ENCODE results near the gene PKDREJ. TPM values are rescaled to one million over a fixed set of nuclear protein-coding genes. Genes with fewer than 3 reads are reported as not detected.

PKDREJ gene
- total RNA-seq, 1 experiment from 2014 or later: not detected

GRCh38 chr22:46290843-46291785 is 28.0 kb upstream of the PKDREJ start:
- ChIA-PET CTCF (no interaction called here), POLR2A (no interaction called here), RAD21 (ENCODE audit: low non-redundant PET in 1 of 2, low total read pairs in 2 of 2, uncharacterized antibody in 2 of 2, unreplicated experiment in 2 of 2) (no interaction called here)
- H3K9me3 ChIP-seq (ENCODE audit: control insufficient read depth in 1 of 2, insufficient read depth in 1 of 2, low read depth in 1 of 2, low read length in 2 of 2): no peaks in the 10 kb centered on the region
- no peak for DNase-seq (ENCODE audit: low read depth, low spot score)
- H3K79me2 ChIP-seq (ENCODE audit: insufficient read depth, low read length): no peaks in the 10 kb centered on the region
- H4K20me1 ChIP-seq (ENCODE audit: insufficient read depth): no peaks in the 10 kb centered on the region
- no peaks in the 10 kb centered on the region for H3K27me3 ChIP-seq (ENCODE audit: insufficient read depth, low read length)
- intact Hi-C loops (cut with micrococcal nuclease): no loop called here
- no peak overlapping the region for H3K9ac ChIP-seq (ENCODE audit: low read length)
- peaks cover 11% of the 10 kb centered on the region in 2 experiments; a peak in 3 of 4 replicates for H3K36me3 ChIP-seq (ENCODE audit: control insufficient read depth in 1 of 2, insufficient read depth in 2 of 2, low read length in 2 of 2)
- no peak overlapping the region for H3K27ac ChIP-seq (ENCODE audit: low read depth, low read length)
- ATAC-seq: no peak
- H3K4me2 ChIP-seq (ENCODE audit: low read length): no peak overlapping the region
- H2AFZ ChIP-seq (ENCODE audit: low read depth, low read length, poor library complexity, severe bottlenecking): no peak overlapping the region
- no TSS peak for BruUV-seq (replicated peaks)
- peaks cover 7 to 10% of the 10 kb centered on the region in 2 experiments; a peak in 3 of 4 replicates for H3K4me1 ChIP-seq (ENCODE audit: control insufficient read depth in 1 of 2, insufficient read depth in 2 of 2, low read length in 2 of 2)
- no peaks in the 10 kb centered on the region for H3K9me2 ChIP-seq (ENCODE audit: insufficient read depth)
- TF ChIP-seq RAD21 (IDR thresholded peaks at IDR 0.05; ENCODE audit: low read depth) (no peak), FOSL1 (IDR thresholded peaks at IDR 0.05; ENCODE audit: low read depth) (no peak), REST (IDR thresholded peaks at IDR 0.05; ENCODE audit: low read depth) (no peak), ELF1 (IDR thresholded peaks at IDR 0.05; ENCODE audit: borderline replicate concordance, low read depth) (no peak), SRF (IDR thresholded peaks at IDR 0.05; ENCODE audit: low read depth) (no peak), EGR1 (IDR thresholded peaks at IDR 0.05; ENCODE audit: low read depth) (no peak), ATF3 (IDR thresholded peaks at IDR 0.05) (no peak), SIN3A (IDR thresholded peaks at IDR 0.05; ENCODE audit: low read depth) (no peak), ZNF274 (IDR thresholded peaks at IDR 0.05; ENCODE audit: low read depth, low read length) (no peak), MAX (IDR thresholded peaks at IDR 0.05) (no peak), POLR2A (IDR thresholded peaks at IDR 0.05; ENCODE audit: borderline replicate concordance, extremely low read depth, insufficient read depth, insufficient read length) (no peak), EZH2phosphoT487 (IDR thresholded peaks at IDR 0.05; ENCODE audit: borderline replicate concordance) (no peak), ZBTB33 (IDR thresholded peaks at IDR 0.05; ENCODE audit: extremely low read depth, insufficient replicate concordance, low read length) (no peak)
- H3K4me3 ChIP-seq (replicated peaks in 1 of 2; ENCODE audit: low read depth in 1 of 2, low read length in 2 of 2): no peak overlapping the region
